ENCODE data around the gene FAM83E. TPM values are rescaled to one million over a fixed set of nuclear protein-coding genes. Genes with fewer than 3 reads are reported as not detected.

Gene FAM83E
- total and polyA plus RNA-seq, 2 of the 8 experiments (the other 6 are each of a cell fraction or from before 2014, with no cell fraction given) = 1.8 to 5.3 TPM

- no peak for TF ChIP-seq YY1 (IDR thresholded peaks at IDR 0.05; ENCODE audit: low read depth, low read length)
- no peak for TF ChIP-seq EGR1 (IDR thresholded peaks at IDR 0.05; ENCODE audit: borderline replicate concordance, low read depth, low read length)
- TF ChIP-seq ATF3 (IDR thresholded peaks at IDR 0.05; ENCODE audit: insufficient read depth, low read depth, low read length) = no peak
- no peak for TF ChIP-seq SP1 (IDR thresholded peaks at IDR 0.05; ENCODE audit: low read depth, low read length)
- TF ChIP-seq SAP30 (IDR thresholded peaks at IDR 0.05; ENCODE audit: insufficient read depth, insufficient replicate concordance, low read length) = no peak
- no peak for TF ChIP-seq ASH2L (IDR thresholded peaks at IDR 0.05; ENCODE audit: low read length)
- no peak for TF ChIP-seq CTBP2 (IDR thresholded peaks at IDR 0.05; ENCODE audit: borderline replicate concordance, insufficient read depth, insufficient read length, low read length)
- no peak for TF ChIP-seq SP4 (IDR thresholded peaks at IDR 0.05; ENCODE audit: low read length)
- no peak for TF ChIP-seq HDAC6 (IDR thresholded peaks at IDR 0.05; ENCODE audit: low read depth, low read length)
- TF ChIP-seq HDAC2 (IDR thresholded peaks at IDR 0.05; ENCODE audit: borderline replicate concordance in 1 of 2, low read depth in 2 of 2, low read length in 2 of 2) = peak; percentile 26 to 100; a peak in 2 of 4 replicates
- TF ChIP-seq RFX5 (IDR thresholded peaks at IDR 0.05; ENCODE audit: borderline replicate concordance, low read depth, low read length) = no peak
- TF ChIP-seq POLR2AphosphoS5 (IDR thresholded peaks at IDR 0.05; ENCODE audit: low read depth, low read length) = no peak
- no peak for TF ChIP-seq KDM5A (IDR thresholded peaks at IDR 0.05; ENCODE audit: low read length)
- TF ChIP-seq TAF1 (IDR thresholded peaks at IDR 0.05; ENCODE audit: low read depth, low read length) = no peak
- peak; percentile 100 for TF ChIP-seq KDM1A (IDR thresholded peaks at IDR 0.05; ENCODE audit: borderline replicate concordance, low read length)
- no peak for TF ChIP-seq CHD2 (IDR thresholded peaks at IDR 0.05; ENCODE audit: low read length)
- no peak for TF ChIP-seq JUN (IDR thresholded peaks at IDR 0.05; ENCODE audit: low read depth, low read length)
- TF ChIP-seq CBX5 (IDR thresholded peaks at IDR 0.05; ENCODE audit: low read depth, low read length) = no peak
- TF ChIP-seq SIN3A (conservative IDR thresholded peaks at IDR 0.05 in 1 of 2, IDR thresholded peaks at IDR 0.05 in 1 of 2; ENCODE audit: low read depth in 1 of 2, low read length in 2 of 2) = peak in 1 of 2 experiments; percentile 46; a peak in 2 of 4 replicates
- no peak; the same call in 1 of the 2 replicates for TF ChIP-seq GABPA (IDR thresholded peaks at IDR 0.05; ENCODE audit: borderline replicate concordance, insufficient read depth, low read length)
- no peak for TF ChIP-seq TEAD4 (IDR thresholded peaks at IDR 0.05; ENCODE audit: low read depth, low read length)
- TF ChIP-seq RBBP5 (IDR thresholded peaks at IDR 0.05; ENCODE audit: borderline replicate concordance, low read depth, low read length) = no peak; the same call in 1 of the 2 replicates
- TF ChIP-seq EP300 (IDR thresholded peaks at IDR 0.05; ENCODE audit: borderline replicate concordance in 1 of 2, low read depth in 2 of 2, low read length in 2 of 2) = no peak
- TF ChIP-seq SIRT6 (IDR thresholded peaks at IDR 0.05; ENCODE audit: low read length) = no peak
Observed at GRCh38 chr19:48588670-48589401, 26.0 kb downstream of the FAM83E start (continued).
